ENCODE results near the gene NUCB1. TPM values are rescaled to one million over a fixed set of nuclear protein-coding genes. Genes with fewer than 3 reads are reported as not detected.

Gene NUCB1
- total and polyA plus RNA-seq, 9 of the 15 experiments (the other 6 are each of a cell fraction or from before 2014, with no cell fraction given) = 3.1 to 153 (median 71.7) TPM

DNA sequence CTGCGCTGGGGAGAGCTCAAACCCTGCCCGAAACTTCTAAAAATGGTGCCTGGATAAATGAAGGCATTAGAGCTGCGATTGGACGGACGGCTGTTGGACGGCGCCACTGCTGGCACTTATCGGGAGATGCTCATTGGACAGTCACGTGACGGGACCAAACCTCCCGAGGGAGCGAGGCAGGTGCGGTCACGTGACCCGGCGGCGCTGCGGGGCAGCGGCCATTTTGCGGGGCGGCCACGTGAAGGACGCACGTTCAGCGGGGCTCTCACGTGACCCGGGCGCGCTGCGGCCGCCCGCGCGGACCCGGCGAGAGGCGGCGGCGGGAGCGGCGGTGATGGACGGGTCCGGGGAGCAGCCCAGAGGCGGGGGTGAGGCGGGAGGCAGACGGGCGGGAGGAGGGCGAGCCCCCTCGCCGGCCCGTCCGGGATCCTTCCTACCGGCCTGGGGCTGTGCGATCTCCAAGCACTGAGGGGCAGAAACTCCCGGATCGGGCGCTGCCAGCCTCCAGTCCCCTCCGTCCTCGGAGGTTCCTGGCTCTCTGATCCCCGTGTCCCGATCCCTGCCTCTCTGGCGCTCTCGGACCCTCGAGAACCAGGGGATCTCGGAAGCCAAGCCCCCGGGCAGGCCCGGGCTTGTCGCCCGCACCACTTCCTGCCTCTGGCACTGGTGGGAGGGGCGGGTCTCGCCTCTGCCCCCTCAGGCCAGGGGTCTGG, 54.6 kb downstream of the NUCB1 start, which contains the start of gene BAX (continued):
- TF ChIP-seq, protein P1, sequence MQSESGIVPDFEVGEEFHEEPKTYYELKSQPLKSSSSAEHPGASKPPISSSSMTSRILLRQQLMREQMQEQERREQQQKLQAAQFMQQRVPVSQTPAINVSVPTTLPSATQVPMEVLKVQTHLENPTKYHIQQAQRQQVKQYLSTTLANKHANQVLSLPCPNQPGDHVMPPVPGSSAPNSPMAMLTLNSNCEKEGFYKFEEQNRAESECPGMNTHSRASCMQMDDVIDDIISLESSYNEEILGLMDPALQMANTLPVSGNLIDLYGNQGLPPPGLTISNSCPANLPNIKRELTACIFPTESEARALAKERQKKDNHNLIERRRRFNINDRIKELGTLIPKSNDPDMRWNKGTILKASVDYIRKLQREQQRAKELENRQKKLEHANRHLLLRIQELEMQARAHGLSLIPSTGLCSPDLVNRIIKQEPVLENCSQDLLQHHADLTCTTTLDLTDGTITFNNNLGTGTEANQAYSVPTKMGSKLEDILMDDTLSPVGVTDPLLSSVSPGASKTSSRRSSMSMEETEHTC (IDR thresholded peaks at IDR 0.05) = peak; percentile 98
- TF ChIP-seq, protein P2, sequence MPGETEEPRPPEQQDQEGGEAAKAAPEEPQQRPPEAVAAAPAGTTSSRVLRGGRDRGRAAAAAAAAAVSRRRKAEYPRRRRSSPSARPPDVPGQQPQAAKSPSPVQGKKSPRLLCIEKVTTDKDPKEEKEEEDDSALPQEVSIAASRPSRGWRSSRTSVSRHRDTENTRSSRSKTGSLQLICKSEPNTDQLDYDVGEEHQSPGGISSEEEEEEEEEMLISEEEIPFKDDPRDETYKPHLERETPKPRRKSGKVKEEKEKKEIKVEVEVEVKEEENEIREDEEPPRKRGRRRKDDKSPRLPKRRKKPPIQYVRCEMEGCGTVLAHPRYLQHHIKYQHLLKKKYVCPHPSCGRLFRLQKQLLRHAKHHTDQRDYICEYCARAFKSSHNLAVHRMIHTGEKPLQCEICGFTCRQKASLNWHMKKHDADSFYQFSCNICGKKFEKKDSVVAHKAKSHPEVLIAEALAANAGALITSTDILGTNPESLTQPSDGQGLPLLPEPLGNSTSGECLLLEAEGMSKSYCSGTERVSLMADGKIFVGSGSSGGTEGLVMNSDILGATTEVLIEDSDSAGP (CRISPR knock-in tag; IDR thresholded peaks at IDR 0.05) = no peak
- TF ChIP-seq EP300 (IDR thresholded peaks at IDR 0.05; ENCODE audit: low read length) (peak; percentile 38; the same call in 1 of the 2 replicates), ILF3 (IDR thresholded peaks at IDR 0.05; ENCODE audit: borderline replicate concordance) (peak; percentile 98), YY1 (IDR thresholded peaks at IDR 0.05; ENCODE audit: borderline replicate concordance in 1 of 3, control insufficient read depth in 1 of 3, extremely low read depth in 1 of 3, insufficient read depth in 3 of 3, insufficient read length in 1 of 3, insufficient replicate concordance in 2 of 3, low read depth in 1 of 3, low read length in 2 of 3) (peak; percentile 99 to 100 (median 100)), NRF1 (conservative IDR thresholded peaks at IDR 0.05 in 1 of 2, IDR thresholded peaks at IDR 0.05 in 1 of 2) (peak; percentile 49 to 61; a peak in 3 of 4 replicates), PHF20 (IDR thresholded peaks at IDR 0.05; ENCODE audit: partially characterized antibody) (peak; percentile 81), ZNF778 (CRISPR knock-in tag; IDR thresholded peaks at IDR 0.05) (no peak), POLR2AphosphoS5 (IDR thresholded peaks at IDR 0.05; ENCODE audit: control insufficient read depth, insufficient read depth, low read depth, low read length) (peak; percentile 54), EP400 (IDR thresholded peaks at IDR 0.05) (peak; percentile 70; the same call in 1 of the 2 replicates), XRCC5 (IDR thresholded peaks at IDR 0.05; ENCODE audit: low read depth, low read length) (0 out of 2 replicates have a peak, but pooled peaks have one; percentile 18), FOS (IDR thresholded peaks at IDR 0.05; ENCODE audit: extremely low read depth, insufficient read length) (peak; percentile 91), MCM2 (IDR thresholded peaks at IDR 0.05; ENCODE audit: low read depth) (no peak), ZNF583 (CRISPR knock-in tag; IDR thresholded peaks at IDR 0.05) (0 out of 2 replicates have a peak, but pooled peaks have one; percentile 28), DPF2 (IDR thresholded peaks at IDR 0.05) (0 out of 2 replicates have a peak, but pooled peaks have one; percentile 45), MTA3 (IDR thresholded peaks at IDR 0.05; ENCODE audit: borderline replicate concordance) (peak; percentile 65; the same call in 1 of the 2 replicates)
- TF ChIP-seq, protein P3, sequence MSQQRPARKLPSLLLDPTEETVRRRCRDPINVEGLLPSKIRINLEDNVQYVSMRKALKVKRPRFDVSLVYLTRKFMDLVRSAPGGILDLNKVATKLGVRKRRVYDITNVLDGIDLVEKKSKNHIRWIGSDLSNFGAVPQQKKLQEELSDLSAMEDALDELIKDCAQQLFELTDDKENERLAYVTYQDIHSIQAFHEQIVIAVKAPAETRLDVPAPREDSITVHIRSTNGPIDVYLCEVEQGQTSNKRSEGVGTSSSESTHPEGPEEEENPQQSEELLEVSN (IDR thresholded peaks at IDR 0.05; ENCODE audit: borderline replicate concordance in 1 of 2, extremely low read depth in 1 of 2, insufficient read depth in 1 of 2, insufficient read length in 1 of 2, low read depth in 1 of 2, low read length in 1 of 2, poor library complexity in 1 of 2, severe bottlenecking in 1 of 2) = peak; percentile 72 to 92
- TF ChIP-seq, protein P4, sequence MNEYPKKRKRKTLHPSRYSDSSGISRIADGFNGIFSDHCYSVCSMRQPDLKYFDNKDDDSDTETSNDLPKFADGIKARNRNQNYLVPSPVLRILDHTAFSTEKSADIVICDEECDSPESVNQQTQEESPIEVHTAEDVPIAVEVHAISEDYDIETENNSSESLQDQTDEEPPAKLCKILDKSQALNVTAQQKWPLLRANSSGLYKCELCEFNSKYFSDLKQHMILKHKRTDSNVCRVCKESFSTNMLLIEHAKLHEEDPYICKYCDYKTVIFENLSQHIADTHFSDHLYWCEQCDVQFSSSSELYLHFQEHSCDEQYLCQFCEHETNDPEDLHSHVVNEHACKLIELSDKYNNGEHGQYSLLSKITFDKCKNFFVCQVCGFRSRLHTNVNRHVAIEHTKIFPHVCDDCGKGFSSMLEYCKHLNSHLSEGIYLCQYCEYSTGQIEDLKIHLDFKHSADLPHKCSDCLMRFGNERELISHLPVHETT (CRISPR knock-in tag; conservative IDR thresholded peaks at IDR 0.05 in 1 of 2, IDR thresholded peaks at IDR 0.05 in 1 of 2) = peak in 1 of 2 experiments; percentile 91; a peak in 2 of 4 replicates
